ENCODE measurements around the gene CLCN6.

GRCh38 chr1:11807133-11807532 lies 1.1 kb downstream of the CLCN6 start:
- TF ChIP-seq POLR2A (IDR thresholded peaks at IDR 0.05; ENCODE audit: low read depth, low read length): no peak
- TF ChIP-seq PAX5 (IDR thresholded peaks at IDR 0.05; ENCODE audit: insufficient read depth, low read length, severe bottlenecking): no peak
- TF ChIP-seq POU2F2 (IDR thresholded peaks at IDR 0.05; ENCODE audit: low read depth, low read length): no peak
- TF ChIP-seq POLR2AphosphoS5 (IDR thresholded peaks at IDR 0.05; ENCODE audit: low read depth, low read length): no peak
